GM19238 (cell line): ENCODE data around the gene UHRF2.
"Not testable (repeated sequence)": the region's sequence is repeated elsewhere in the genome, so short reads cannot be mapped to it uniquely, and the experiment has no call there.

Experiments
- DNase-seq: peaks from one replicate; pipeline ENCODE4 v3.0.0; 2011; ENCODE audit warnings: low spot score; ENCODE audit not compliant: insufficient read length

UHRF2 gene

GRCh38 chr9:6412487-6413364 lies at the start of gene UHRF2:
Gene UHRF2, plus strand, starts transcription at chr9:6413199. Its CDS starts 292 bp downstream, at chr9:6413491.
- peak; percentile 89 for DNase-seq

GRCh38 chr9:6367128-6367890 lies 45.7 kb upstream of the UHRF2 start:
- DNase-seq: no peak

- DNase-seq: no peak
These were observed 44.2 kb upstream of the UHRF2 start for GRCh38 chr9:6368831-6369230.

- not testable (repeated sequence) for DNase-seq
These were observed 31.5 kb upstream of the UHRF2 start for GRCh38 chr9:6381477-6382012.

- no peak for DNase-seq
These were observed 30.3 kb upstream of the UHRF2 start for GRCh38 chr9:6382681-6383080.

GRCh38 chr9:6383551-6384225 lies 29.3 kb upstream of the UHRF2 start:
- no peak for DNase-seq

- no peak for DNase-seq
These were observed 28.3 kb upstream of the UHRF2 start for GRCh38 chr9:6384732-6385131.

- no peak for DNase-seq
These were observed 13.9 kb upstream of the UHRF2 start for GRCh38 chr9:6399071-6399470.

- DNase-seq: no peak
These were observed 7.6 kb upstream of the UHRF2 start for GRCh38 chr9:6405371-6405770.

- DNase-seq: no peak
These were observed 5.2 kb upstream of the UHRF2 start for GRCh38 chr9:6407778-6408177.

- no peak for DNase-seq
These were observed 4.7 kb upstream of the UHRF2 start for GRCh38 chr9:6408320-6408719.

- DNase-seq: no peak
These were observed 3.2 kb upstream of the UHRF2 start for GRCh38 chr9:6409811-6410210.

GRCh38 chr9:6410633-6411032 lies 2.4 kb upstream of the UHRF2 start:
- DNase-seq: no peak

- no peak for DNase-seq
These were observed 607 bp downstream of the UHRF2 start for GRCh38 chr9:6413365-6414246.

- DNase-seq: no peak
These were observed 1.2 kb downstream of the UHRF2 start for GRCh38 chr9:6414247-6414641.

- DNase-seq: no peak
These were observed 2.3 kb downstream of the UHRF2 start for GRCh38 chr9:6415266-6415665.

- DNase-seq: no peak
These were observed 4.2 kb downstream of the UHRF2 start for GRCh38 chr9:6417186-6417585.

GRCh38 chr9:6418764-6419163 lies 5.8 kb downstream of the UHRF2 start:
- no peak for DNase-seq

- DNase-seq: no peak
These were observed 11.9 kb downstream of the UHRF2 start for GRCh38 chr9:6424940-6425339.

GRCh38 chr9:6426117-6426516 lies 13.1 kb downstream of the UHRF2 start:
- no peak for DNase-seq
